HepG2 (cell line): ENCODE measurements around the gene SEMA3B.

Source experiments
- ARID2 ChIP-seq: sonication (generic); formaldehyde crosslinking; IDR thresholded peaks from 2 replicates; pipeline ENCODE4 v1.8.1; 2022; ENCODE audit warnings: mild to moderate bottlenecking, missing genetic modification reagents, borderline replicate concordance
- CEBPB ChIP-seq: IDR thresholded peaks from 2 replicates; pipeline ENCODE4 v1.6.1; 2011; ENCODE audit warnings: low read depth, low read length, improper control_type of control experiment, borderline replicate concordance
- CTCF ChIP-seq: sonication (generic); formaldehyde crosslinking; IDR thresholded peaks from 2 replicates; pipeline ENCODE4 v1.5.0; 2020; ENCODE audit warnings: mild to moderate bottlenecking, missing genetic modification reagents, moderate library complexity
- GATA4 ChIP-seq: sonication (generic); IDR thresholded peaks from 2 replicates; pipeline ENCODE4 v1.6.1; 2016; ENCODE audit warnings: antibody characterized with exemption, low read depth, borderline replicate concordance
- MXI1 ChIP-seq: IDR thresholded peaks from 3 replicates; pipeline ENCODE4 v1.6.1; 2012; ENCODE audit warnings: low read depth, low read length, inconsistent platforms, borderline replicate concordance

- TF ChIP-seq CTCF: no peak
- TF ChIP-seq GATA4: no peak
- no peak for TF ChIP-seq ARID2 (CRISPR knock-in tag)
- no peak for TF ChIP-seq MXI1
- no peak for TF ChIP-seq CEBPB
These were observed 9.4 kb downstream of the SEMA3B start for GRCh38 chr3:50278123-50278879.
